ENCODE measurements around the gene SPAG16.

SPAG16 gene

GRCh38 chr2:213411582-213412289 is 127.5 kb downstream of the SPAG16 start:
- Histone ChIP-seq H2AFZ (ENCODE audit: low read depth) (no peak overlapping the region), H4K20me1 (ENCODE audit: insufficient read depth) (no peaks in the 10 kb centered on the region), H3K9ac (no peak overlapping the region), H3K4me2 (no peak overlapping the region), H3K79me2 (ENCODE audit: insufficient read depth, low read depth) (no peaks in the 10 kb centered on the region), H3K27me3 (ENCODE audit: insufficient read depth, low read depth) (no peaks in the 10 kb centered on the region), H3K4me3 (IDR thresholded peaks at IDR 0.05; ENCODE audit: insufficient read depth, low read depth, low read length) (no peak overlapping the region), H3K4me1 (ENCODE audit: low read depth, poor library complexity, severe bottlenecking) (no peaks in the 10 kb centered on the region), H3K27ac (no peak overlapping the region), H3K36me3 (ENCODE audit: insufficient read depth) (no peaks in the 10 kb centered on the region)
- TF ChIP-seq, protein P1, sequence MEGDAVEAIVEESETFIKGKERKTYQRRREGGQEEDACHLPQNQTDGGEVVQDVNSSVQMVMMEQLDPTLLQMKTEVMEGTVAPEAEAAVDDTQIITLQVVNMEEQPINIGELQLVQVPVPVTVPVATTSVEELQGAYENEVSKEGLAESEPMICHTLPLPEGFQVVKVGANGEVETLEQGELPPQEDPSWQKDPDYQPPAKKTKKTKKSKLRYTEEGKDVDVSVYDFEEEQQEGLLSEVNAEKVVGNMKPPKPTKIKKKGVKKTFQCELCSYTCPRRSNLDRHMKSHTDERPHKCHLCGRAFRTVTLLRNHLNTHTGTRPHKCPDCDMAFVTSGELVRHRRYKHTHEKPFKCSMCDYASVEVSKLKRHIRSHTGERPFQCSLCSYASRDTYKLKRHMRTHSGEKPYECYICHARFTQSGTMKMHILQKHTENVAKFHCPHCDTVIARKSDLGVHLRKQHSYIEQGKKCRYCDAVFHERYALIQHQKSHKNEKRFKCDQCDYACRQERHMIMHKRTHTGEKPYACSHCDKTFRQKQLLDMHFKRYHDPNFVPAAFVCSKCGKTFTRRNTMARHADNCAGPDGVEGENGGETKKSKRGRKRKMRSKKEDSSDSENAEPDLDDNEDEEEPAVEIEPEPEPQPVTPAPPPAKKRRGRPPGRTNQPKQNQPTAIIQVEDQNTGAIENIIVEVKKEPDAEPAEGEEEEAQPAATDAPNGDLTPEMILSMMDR (conservative IDR thresholded peaks at IDR 0.05; ENCODE audit: low read depth, low read length) = no peak

- no peaks in the 10 kb centered on the region for H3K27me3 ChIP-seq (ENCODE audit: insufficient read depth, low read depth)
- H3K4me3 ChIP-seq (IDR thresholded peaks at IDR 0.05; ENCODE audit: insufficient read depth, low read depth, low read length) = no peak overlapping the region
- no peaks in the 10 kb centered on the region for H4K20me1 ChIP-seq (ENCODE audit: insufficient read depth)
- no peak overlapping the region for H3K4me2 ChIP-seq
- H3K79me2 ChIP-seq (ENCODE audit: insufficient read depth, low read depth) = no peaks in the 10 kb centered on the region
- no peak overlapping the region for H3K9ac ChIP-seq
- no peak overlapping the region for H2AFZ ChIP-seq (ENCODE audit: low read depth)
- H3K4me1 ChIP-seq (ENCODE audit: low read depth, poor library complexity, severe bottlenecking) = no peaks in the 10 kb centered on the region
- H3K36me3 ChIP-seq (ENCODE audit: insufficient read depth) = no peaks in the 10 kb centered on the region
- TF ChIP-seq, protein P1 (conservative IDR thresholded peaks at IDR 0.05; ENCODE audit: low read depth, low read length) = no peak
- no peak overlapping the region for H3K27ac ChIP-seq
Measured at GRCh38 chr2:213415093-213415492, 130.8 kb downstream of the SPAG16 start.

- Histone ChIP-seq H3K79me2 (ENCODE audit: insufficient read depth, low read depth) (no peaks in the 10 kb centered on the region), H3K9ac (no peak overlapping the region), H2AFZ (ENCODE audit: low read depth) (no peak overlapping the region), H4K20me1 (ENCODE audit: insufficient read depth) (no peaks in the 10 kb centered on the region), H3K4me2 (no peak overlapping the region), H3K4me3 (IDR thresholded peaks at IDR 0.05; ENCODE audit: insufficient read depth, low read depth, low read length) (no peak overlapping the region), H3K27me3 (ENCODE audit: insufficient read depth, low read depth) (no peaks in the 10 kb centered on the region), H3K36me3 (ENCODE audit: insufficient read depth) (no peaks in the 10 kb centered on the region), H3K27ac (no peak overlapping the region), H3K4me1 (ENCODE audit: low read depth, poor library complexity, severe bottlenecking) (no peaks in the 10 kb centered on the region)
- TF ChIP-seq, protein P1 (conservative IDR thresholded peaks at IDR 0.05; ENCODE audit: low read depth, low read length) = no peak
Measured at GRCh38 chr2:213416832-213417231, 132.6 kb downstream of the SPAG16 start.

DNA sequence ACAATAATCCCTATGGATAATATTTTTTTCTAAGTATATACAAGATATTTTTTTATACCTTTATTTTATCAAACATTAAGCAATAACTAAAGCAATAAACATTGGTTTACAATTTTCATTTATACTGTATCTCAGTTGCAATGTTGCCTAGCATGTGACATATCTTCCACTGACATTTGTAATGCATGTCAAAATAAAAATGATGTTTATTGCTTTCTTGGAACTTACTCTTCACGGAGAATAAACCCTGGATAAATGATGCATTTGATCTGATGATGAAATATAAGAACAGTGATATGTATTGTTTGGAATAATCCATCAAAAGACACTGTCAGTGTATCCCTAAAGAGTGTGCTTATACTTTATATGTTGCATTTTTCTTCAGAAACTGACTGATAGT is 135.7 kb downstream of the SPAG16 start:
- H3K4me3 ChIP-seq (IDR thresholded peaks at IDR 0.05; ENCODE audit: insufficient read depth, low read depth, low read length) = no peak overlapping the region
- H2AFZ ChIP-seq (ENCODE audit: low read depth) = no peak overlapping the region
- TF ChIP-seq, protein P1 (conservative IDR thresholded peaks at IDR 0.05; ENCODE audit: low read depth, low read length) = no peak
- no peaks in the 10 kb centered on the region for H3K27me3 ChIP-seq (ENCODE audit: insufficient read depth, low read depth)
- H3K79me2 ChIP-seq (ENCODE audit: insufficient read depth, low read depth) = no peaks in the 10 kb centered on the region
- no peaks in the 10 kb centered on the region for H3K36me3 ChIP-seq (ENCODE audit: insufficient read depth)
- no peak overlapping the region for H3K27ac ChIP-seq
- H3K9ac ChIP-seq = no peak overlapping the region
- no peak overlapping the region for H3K4me2 ChIP-seq
- H3K4me1 ChIP-seq (ENCODE audit: low read depth, poor library complexity, severe bottlenecking) = no peaks in the 10 kb centered on the region
- no peaks in the 10 kb centered on the region for H4K20me1 ChIP-seq (ENCODE audit: insufficient read depth)

Data from KMS-11 (cell line).